ENCODE measurements around the gene BLM. TPM values are rescaled to one million over a fixed set of nuclear protein-coding genes. Genes with fewer than 3 reads are reported as not detected.

BLM gene
- total and polyA plus RNA-seq, 10 of the 15 experiments (the other 5 are each of a cell fraction or from before 2014, with no cell fraction given), result 23.0 to 68.4 (median 43.9) TPM

DNA sequence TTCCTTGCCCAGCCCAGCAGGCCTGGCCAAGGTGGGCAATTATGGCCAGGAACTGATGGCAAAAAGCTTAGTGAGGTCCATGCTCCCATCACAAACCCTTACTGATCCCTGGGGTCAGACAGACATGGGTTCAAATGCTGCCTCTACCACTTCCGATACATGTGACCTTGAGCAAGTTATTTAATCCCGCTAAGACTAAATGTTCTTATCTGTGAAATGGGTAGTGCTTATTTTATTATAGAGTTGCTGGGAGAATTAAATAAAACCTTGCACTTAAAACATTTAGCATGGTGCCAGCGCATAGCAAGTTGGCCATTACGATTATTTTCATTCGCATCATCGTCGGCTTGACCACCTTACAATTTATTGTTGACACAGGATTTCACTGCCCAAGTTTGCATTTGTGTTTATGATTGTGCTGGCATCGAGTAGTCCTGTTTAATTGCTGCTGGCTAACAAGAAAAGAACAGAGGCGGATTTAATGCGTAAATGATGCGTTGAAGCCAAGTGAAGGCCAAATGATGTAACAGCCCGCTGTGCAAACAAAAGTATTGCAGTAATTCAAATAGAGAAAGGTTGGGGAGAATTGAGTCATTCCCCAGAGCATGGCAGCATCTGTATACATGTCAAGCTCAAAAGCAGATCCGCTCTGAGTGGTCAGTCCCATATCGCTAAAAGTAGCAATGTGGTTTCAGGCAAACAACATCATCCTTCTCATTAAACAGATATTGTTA is 144.0 kb downstream of the BLM start:
- Histone ChIP-seq H3K27ac (ENCODE audit: control insufficient read depth, insufficient read depth) (no peak overlapping the region), H3K27me3 (replicated peaks in 1 of 2; ENCODE audit: control insufficient read depth in 2 of 2, insufficient read depth in 2 of 2, low read length in 1 of 2) (no peaks in the 10 kb centered on the region), H3K9me3 (replicated peaks; ENCODE audit: control insufficient read depth, insufficient read depth, low read length) (no peaks in the 10 kb centered on the region), H3K4me3 (no peak overlapping the region), H3K4me2 (ENCODE audit: control insufficient read depth, insufficient read depth) (no peak overlapping the region), H3K9ac (ENCODE audit: control insufficient read depth, insufficient read depth, low read length) (no peak overlapping the region), H2AFZ (ENCODE audit: control insufficient read depth, low read depth, low read length) (no peak overlapping the region), H3K4me1 (ENCODE audit: control insufficient read depth, insufficient read depth, low read length) (peaks cover 12% of the 10 kb centered on the region), H4K20me1 (ENCODE audit: control insufficient read depth, insufficient read depth) (no peaks in the 10 kb centered on the region), H3K79me2 (ENCODE audit: control insufficient read depth, insufficient read depth, low read length) (no peaks in the 10 kb centered on the region), H3K36me3 (ENCODE audit: control insufficient read depth in 2 of 2, insufficient read depth in 2 of 2, low read length in 1 of 2) (no peaks in the 10 kb centered on the region)
- ChIA-PET RAD21 (ENCODE audit: unreplicated experiment) (no interaction called here), CTCF (no interaction called here), POLR2A (interaction anchor here (0.7 kb wide), 1 partner anchor 9 kb away, joined by 5 read pairs; no protein-coding TSS in a partner anchor), SMC1A (ENCODE audit: uncharacterized antibody, unreplicated experiment) (no interaction called here)
- intact Hi-C loops (cut with micrococcal nuclease; ENCODE audit: unreplicated experiment), result no loop called here
- ATAC-seq (no peak), DNase-seq (ENCODE audit: low read depth, low spot score) (no peak), FAIRE-seq (no peak)
- BruUV-seq (replicated peaks), result no TSS peak
- in situ Hi-C loops (cut with MboI), result no loop called here
- WGBS (ENCODE audit: insufficient coverage, insufficient replicate concordance, low lambda C conversion rate, missing lambda C conversion rate), result 80% methylated on average over 14 of the region's 14 CpGs
- TF ChIP-seq DPF2 (IDR thresholded peaks at IDR 0.05), result no peak
- no peak for TF ChIP-seq SREBF1 (IDR thresholded peaks at IDR 0.05; ENCODE audit: low read length)
- TF ChIP-seq PAX5 (IDR thresholded peaks at IDR 0.05; ENCODE audit: borderline replicate concordance, low read depth, low read length), result no peak
- TF ChIP-seq, protein P1, sequence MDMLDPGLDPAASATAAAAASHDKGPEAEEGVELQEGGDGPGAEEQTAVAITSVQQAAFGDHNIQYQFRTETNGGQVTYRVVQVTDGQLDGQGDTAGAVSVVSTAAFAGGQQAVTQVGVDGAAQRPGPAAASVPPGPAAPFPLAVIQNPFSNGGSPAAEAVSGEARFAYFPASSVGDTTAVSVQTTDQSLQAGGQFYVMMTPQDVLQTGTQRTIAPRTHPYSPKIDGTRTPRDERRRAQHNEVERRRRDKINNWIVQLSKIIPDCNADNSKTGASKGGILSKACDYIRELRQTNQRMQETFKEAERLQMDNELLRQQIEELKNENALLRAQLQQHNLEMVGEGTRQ (IDR thresholded peaks at IDR 0.05; ENCODE audit: borderline replicate concordance, low read depth, low read length), result no peak
- TF ChIP-seq RB1 (IDR thresholded peaks at IDR 0.05; ENCODE audit: borderline replicate concordance), result no peak
- TF ChIP-seq ASH2L (IDR thresholded peaks at IDR 0.05; ENCODE audit: borderline replicate concordance, low read depth), result no peak
- TF ChIP-seq, protein P2, sequence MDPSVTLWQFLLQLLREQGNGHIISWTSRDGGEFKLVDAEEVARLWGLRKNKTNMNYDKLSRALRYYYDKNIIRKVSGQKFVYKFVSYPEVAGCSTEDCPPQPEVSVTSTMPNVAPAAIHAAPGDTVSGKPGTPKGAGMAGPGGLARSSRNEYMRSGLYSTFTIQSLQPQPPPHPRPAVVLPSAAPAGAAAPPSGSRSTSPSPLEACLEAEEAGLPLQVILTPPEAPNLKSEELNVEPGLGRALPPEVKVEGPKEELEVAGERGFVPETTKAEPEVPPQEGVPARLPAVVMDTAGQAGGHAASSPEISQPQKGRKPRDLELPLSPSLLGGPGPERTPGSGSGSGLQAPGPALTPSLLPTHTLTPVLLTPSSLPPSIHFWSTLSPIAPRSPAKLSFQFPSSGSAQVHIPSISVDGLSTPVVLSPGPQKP (IDR thresholded peaks at IDR 0.05; ENCODE audit: low read depth, low read length), result no peak

All from GM12878 (cell line).